GM21423 (cell line): Measurements from ENCODE around the gene BBX.

Experiments used
- ATAC-seq: cut with Tn5 transposase; IDR thresholded peaks from one replicate; pipeline ENCODE4 v1.9.1; 2021; ENCODE audit warnings: mild to moderate bottlenecking, moderate library complexity; ENCODE audit not compliant: unreplicated experiment

Gene BBX

DNA sequence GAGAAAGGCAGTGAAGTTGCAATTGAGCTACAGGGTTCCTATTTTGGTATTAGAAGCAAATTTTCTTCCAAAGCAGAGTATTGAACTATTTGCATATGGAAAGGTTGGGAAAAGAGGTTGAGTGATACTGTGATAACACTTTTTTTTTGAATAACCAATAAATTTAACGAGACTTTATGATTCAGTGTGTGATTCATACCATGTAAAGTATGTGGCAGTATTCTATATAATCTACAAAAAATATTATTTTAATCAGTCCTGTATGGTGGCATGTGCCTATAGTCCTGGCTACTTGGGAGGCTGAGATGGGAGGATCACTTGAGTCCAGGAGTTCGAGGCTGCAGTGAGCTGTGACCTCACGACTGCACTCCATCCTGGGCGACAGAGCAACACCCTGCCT lies 206.9 kb downstream of the BBX start:
- no peak for ATAC-seq

- no peak for ATAC-seq
Measured at GRCh38 chr3:107734317-107734716, 211.6 kb downstream of the BBX start.

- no peak for ATAC-seq
Measured at GRCh38 chr3:107737914-107738313, 215.2 kb downstream of the BBX start.

DNA sequence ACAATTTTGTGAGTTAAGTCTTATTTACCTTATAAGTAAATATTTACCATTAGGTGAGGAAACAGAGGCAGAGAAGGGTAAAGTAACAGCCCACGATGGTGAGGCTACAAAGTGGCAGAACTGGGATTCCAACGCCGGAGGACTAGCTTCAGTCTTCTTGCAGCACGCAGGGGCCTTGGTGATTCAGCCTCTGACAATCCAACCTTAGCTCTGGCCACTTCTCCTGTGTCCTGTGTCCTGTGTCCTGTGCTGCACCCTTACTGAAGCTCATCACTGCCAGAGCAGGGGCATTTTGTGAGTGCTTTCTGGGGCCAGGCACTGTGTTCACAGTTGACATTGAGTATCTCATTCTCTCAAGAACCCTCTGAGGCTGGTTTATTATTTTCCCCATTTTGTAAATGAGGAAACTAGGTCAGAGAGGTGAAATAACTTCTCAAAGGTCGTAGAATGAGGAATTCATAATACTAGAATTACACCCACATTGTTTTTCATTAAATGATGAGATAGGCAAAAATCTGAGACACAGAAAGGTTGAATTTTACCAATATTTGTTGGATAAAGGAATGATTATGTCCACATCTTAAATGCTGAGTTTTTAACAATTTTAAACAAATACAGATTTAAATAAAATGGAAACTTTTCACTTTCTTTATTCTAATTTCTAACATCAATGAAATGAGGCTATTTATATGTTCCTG lies 215.9 kb downstream of the BBX start:
- no peak for ATAC-seq

- no peak for ATAC-seq
Measured at GRCh38 chr3:107739227-107739626, 216.5 kb downstream of the BBX start.

- ATAC-seq, result no peak
Measured at GRCh38 chr3:107740992-107741896, 218.5 kb downstream of the BBX start.

- ATAC-seq, result no peak
Measured at GRCh38 chr3:107745354-107745753, 222.6 kb downstream of the BBX start.

GRCh38 chr3:107752202-107752990 lies 229.6 kb downstream of the BBX start:
- ATAC-seq, result no peak

DNA sequence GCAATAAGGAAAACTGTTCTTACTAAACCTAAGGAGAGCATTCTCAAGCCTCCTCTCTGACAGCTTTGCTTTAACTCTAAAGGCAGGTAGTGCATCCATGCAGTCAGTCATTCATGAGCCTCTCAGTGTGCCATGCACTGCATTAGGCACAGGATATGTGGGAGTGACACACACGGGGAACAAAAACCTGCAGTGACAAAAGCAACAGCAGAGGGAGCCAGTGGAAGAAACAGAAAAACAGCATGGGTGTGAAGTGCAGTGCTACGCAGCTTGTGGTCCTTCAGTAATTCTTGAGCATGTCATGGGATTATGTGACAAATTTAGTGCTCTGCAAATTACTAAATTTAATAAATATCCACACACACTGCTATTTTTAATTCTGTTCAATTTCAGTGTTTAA lies 230.7 kb downstream of the BBX start:
- peak; percentile 65 for ATAC-seq

- no peak for ATAC-seq
Measured at GRCh38 chr3:107753976-107754375, 231.2 kb downstream of the BBX start.

- ATAC-seq, result no peak
Measured at GRCh38 chr3:107756649-107757048, 233.9 kb downstream of the BBX start.

- ATAC-seq, result no peak
Measured at GRCh38 chr3:107757140-107757539, 234.4 kb downstream of the BBX start.

GRCh38 chr3:107760144-107760543 lies 237.4 kb downstream of the BBX start:
- no peak for ATAC-seq

DNA sequence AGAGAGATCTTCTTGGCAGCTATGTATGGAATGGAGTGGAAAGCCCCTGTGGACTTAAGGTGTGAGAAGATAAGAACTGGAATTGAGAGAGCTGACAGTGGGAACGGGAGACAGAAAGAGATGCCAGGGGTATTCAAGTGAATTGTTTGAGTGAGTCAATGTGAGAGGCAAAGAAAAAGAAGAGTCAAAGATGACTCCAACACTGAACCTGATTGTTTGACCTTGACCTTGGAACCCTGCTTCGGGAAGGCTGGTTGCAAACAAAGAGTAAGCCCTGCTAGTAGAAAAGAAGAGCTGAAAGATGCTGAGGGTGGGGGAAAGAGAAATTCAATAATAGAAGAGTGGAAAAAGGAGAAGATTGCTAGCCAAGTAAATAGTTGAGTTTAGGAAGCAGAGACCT lies 238.6 kb downstream of the BBX start:
- no peak for ATAC-seq

DNA sequence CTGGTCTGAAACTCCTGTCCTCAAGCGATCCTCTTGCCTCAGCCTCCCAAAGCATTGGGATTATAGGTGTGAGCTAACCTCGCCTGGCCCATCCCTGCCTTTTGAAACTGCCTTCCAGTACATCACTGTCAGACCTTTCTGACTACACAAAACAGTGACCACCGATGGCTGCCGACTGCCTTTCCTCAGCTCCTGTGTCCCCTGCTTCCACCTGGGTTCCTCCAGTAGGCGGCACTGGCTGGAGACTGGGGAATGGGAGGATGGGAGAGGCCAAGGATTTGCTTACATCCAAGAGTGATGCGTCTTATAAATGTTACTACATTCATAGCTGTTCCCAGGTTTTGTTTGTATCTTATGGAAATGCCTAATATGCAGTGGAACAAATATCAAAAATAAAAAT lies 242.8 kb downstream of the BBX start:
- ATAC-seq, result no peak

DNA sequence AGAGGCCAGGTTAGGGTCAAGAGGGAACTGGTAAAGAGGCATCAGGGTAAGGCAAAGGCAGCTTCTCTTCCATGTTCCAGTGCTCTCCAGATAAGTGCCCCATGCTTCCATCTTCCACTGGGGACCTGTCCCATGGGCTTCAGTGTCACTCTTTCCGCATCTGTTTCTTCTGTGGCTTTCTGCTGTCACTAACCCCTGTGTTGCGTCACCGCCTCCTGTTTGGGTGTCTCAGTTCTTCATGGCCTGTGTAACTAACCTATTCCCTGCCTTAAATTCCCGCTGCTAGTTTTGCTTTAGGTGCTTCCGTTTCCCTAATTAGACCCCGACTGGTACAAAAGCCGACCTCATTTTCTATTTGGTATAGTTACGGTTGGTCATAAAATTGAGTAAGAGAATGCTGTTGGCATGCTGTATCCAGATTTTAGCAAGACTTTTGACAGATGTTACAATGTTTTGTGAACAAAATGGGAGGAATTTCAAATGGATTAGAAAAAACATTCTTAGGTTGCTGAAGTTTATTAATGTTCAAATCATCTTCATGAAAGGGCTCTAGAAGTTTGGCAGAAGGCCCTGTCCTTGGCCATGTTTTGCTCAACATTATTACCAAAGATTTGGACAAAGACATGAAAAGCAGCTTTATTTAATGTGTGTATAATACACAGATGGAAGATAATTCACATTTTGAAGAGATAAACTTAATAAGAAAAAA lies 245.3 kb downstream of the BBX start:
- ATAC-seq, result no peak

DNA sequence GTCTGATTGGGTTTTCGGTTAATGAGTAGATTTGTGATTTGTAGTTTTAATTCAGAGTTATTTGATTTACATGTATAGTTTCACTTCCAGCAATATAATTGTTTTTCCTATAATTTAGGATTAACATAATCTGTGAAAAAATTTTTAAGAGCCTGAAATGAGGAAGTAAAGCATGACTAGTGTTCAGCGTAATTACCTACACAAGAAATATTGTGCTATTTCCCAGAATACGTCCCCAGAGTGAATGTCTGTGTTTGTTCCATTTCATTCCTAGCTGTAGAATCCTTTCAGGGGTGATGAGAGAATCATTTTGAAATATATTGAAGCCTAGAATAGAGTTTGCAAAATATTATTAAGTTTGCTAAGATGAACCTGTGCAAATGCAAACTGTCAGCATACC lies 247.1 kb downstream of the BBX start:
- ATAC-seq, result no peak

DNA sequence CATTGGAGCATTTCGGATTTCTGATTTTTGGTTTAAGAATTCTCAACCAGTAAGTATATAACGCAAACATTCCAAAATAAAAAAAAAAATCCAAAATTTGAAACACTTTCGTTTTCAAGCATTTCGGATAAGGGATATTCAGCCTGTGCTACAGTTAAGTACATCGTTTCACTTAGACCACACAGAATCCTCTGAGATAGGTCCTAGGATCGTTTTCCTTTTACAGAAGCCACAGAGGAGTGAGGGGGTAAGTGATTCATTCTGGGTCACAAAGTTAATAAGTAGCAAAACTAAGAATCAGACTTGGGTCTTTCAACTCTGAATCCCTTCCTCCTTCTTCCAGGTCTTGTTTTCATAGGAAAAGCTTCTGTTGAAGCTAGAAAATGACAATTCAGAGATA lies 249.3 kb downstream of the BBX start:
- no peak for ATAC-seq

DNA sequence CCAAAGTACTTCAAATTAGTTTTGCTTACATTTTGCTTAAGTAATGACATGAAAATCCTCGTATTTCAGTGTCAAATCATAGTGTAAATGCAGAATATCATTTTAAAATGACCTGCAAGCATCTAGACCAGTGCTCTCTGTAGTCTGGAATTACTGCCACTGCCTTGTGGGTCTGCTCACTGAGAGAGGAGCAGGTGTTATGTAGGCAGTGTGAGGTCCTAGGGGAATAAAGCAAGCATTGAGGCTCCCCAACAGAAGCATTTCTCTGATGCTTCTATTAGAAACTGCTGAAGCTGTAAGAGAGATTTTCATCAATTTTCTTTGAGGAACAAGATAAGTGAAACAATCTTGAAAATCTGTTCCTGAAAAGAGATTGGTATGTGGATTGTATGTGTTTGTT lies 253.2 kb downstream of the BBX start:
- no peak for ATAC-seq

DNA sequence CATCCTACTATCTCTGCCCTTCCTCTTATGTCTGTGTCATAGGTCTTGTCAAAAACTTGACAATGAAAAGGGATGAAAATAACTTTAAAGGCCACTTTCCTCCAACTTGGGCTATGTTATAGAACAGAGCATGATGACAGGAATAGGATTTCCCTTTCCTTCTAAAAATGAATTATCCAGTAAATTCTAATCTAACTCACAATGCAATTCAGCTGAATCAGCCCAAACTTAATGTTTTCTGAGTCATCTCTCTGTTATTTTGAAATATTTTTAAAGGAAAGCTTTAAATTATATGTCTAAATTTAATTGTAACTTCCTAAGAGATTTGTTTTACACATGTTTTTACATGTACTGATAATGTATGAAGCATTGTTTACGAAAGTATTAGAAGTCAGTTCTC lies 258.5 kb downstream of the BBX start:
- no peak for ATAC-seq

- ATAC-seq, result no peak
Measured at GRCh38 chr3:107782054-107782453, 259.3 kb downstream of the BBX start.
